PC-9 (cell line): ENCODE results near the gene VAMP3. TPM values are rescaled to one million over a fixed set of nuclear protein-coding genes. Genes with fewer than 3 reads are reported as not detected.

Source experiments
- BruUV-seq: library from RNA; stranded (reverse); fragments of 400-500 nt; replicated peaks from 2 replicates; lab custom pipeline; 2021; lab: Mats Ljungman, UMichigan
- CTCF ChIA-PET: fragments of 300-600 bp; sonication (Branson Sonifier 250); formaldehyde crosslinking; loops from one replicate; lab custom pipeline; 2022; ENCODE audit warnings: antibody characterized with exemption; lab: Charles Lee
- POLR2A ChIA-PET: fragments of 300-600 bp; sonication (Branson Sonifier 250); formaldehyde crosslinking; loops from one replicate; lab custom pipeline; 2022; ENCODE audit warnings: antibody characterized with exemption; ENCODE audit not compliant: unreplicated experiment; lab: Charles Lee
- DNase-seq, 2 experiments: peaks; one replicate each; pipeline versions ENCODE4 v3.0.0 to v3.0.0-alpha.2; 2015 to 2022; ENCODE audit warnings: mixed read lengths in 1 of 2
- H2AFZ ChIP-seq: fragments of 200-600 bp; sonication (generic); 2 replicates; pipeline ENCODE4 v1.8.1; 2017; ENCODE audit warnings: antibody characterized with exemption
- H3F3A ChIP-seq: fragments of 200-600 bp; sonication (generic); 2 replicates; pipeline ENCODE4 v1.8.1; 2017; ENCODE audit warnings: antibody characterized with exemption, mild to moderate bottlenecking, low read depth; ENCODE audit not compliant: insufficient read depth
- H3K27ac ChIP-seq: fragments of 200-600 bp; sonication (generic); 2 replicates; pipeline ENCODE4 v1.6.1; 2016; ENCODE audit warnings: mixed run types
- H3K27me3 ChIP-seq: fragments of 200-600 bp; sonication (generic); 2 replicates; pipeline ENCODE4 v1.6.1; 2016; ENCODE audit warnings: low read depth, mixed run types; ENCODE audit not compliant: insufficient read depth
- H3K36me3 ChIP-seq: fragments of 200-600 bp; sonication (generic); 2 replicates; pipeline ENCODE4 v1.6.1; 2016; ENCODE audit warnings: low read depth, mixed run types
- H3K4me1 ChIP-seq: fragments of 200-600 bp; sonication (generic); replicated peaks from 2 replicates; pipeline ENCODE4 v1.6.1; 2016; ENCODE audit warnings: mixed run types; ENCODE audit not compliant: insufficient read depth
- H3K4me2 ChIP-seq: fragments of 200-600 bp; sonication (generic); 2 replicates; pipeline ENCODE4 v1.6.1; 2017; ENCODE audit warnings: mixed run types
- H3K4me3 ChIP-seq: fragments of 200-600 bp; sonication (generic); 2 replicates; pipeline ENCODE4 v1.6.1; 2016; ENCODE audit warnings: mixed run types
- H3K79me2 ChIP-seq: fragments of 200-600 bp; sonication (generic); 2 replicates; pipeline ENCODE4 v1.6.1; 2017; ENCODE audit warnings: low read depth, mixed run types
- H3K9me2 ChIP-seq: fragments of 200-600 bp; sonication (generic); 2 replicates; pipeline ENCODE4 v1.8.1; 2017; ENCODE audit warnings: mild to moderate bottlenecking; ENCODE audit not compliant: insufficient read depth
- H3K9me3 ChIP-seq: fragments of 200-600 bp; sonication (generic); 2 replicates; pipeline ENCODE4 v1.8.1; 2016; ENCODE audit warnings: low read depth; ENCODE audit not compliant: insufficient read depth
- H4K20me1 ChIP-seq: fragments of 200-600 bp; sonication (generic); 2 replicates; pipeline ENCODE4 v1.8.1; 2017; ENCODE audit not compliant: insufficient read depth
- EZH2 ChIP-seq: fragments of 200-600 bp; sonication (generic); IDR thresholded peaks from 2 replicates; pipeline ENCODE4 v1.8.0; 2017; ENCODE audit warnings: antibody characterized with exemption, low read depth
- intact Hi-C: fragments of 100-400 bp; cut with micrococcal nuclease; formaldehyde crosslinking; loops from one replicate; pipeline ENCODE4 v1.10.0; 2022; ENCODE audit not compliant: unreplicated experiment
- total RNA-seq: library from RNA; stranded (reverse); gene quantifications from 2 replicates; pipeline ENCODE4 v1.2.3, GENCODE V29; 2021
- TF ChIP-seq, protein P1 (sequence below): fragments of 200-600 bp; sonication (generic); conservative IDR thresholded peaks from 2 replicates; pipeline ENCODE4 v1.6.1; 2017; ENCODE audit warnings: mixed run types, antibody characterized with exemption, mild to moderate bottlenecking, moderate library complexity

The VAMP3 gene
- total RNA-seq, 1 experiment from 2014 or later: 78.6 TPM

DNA sequence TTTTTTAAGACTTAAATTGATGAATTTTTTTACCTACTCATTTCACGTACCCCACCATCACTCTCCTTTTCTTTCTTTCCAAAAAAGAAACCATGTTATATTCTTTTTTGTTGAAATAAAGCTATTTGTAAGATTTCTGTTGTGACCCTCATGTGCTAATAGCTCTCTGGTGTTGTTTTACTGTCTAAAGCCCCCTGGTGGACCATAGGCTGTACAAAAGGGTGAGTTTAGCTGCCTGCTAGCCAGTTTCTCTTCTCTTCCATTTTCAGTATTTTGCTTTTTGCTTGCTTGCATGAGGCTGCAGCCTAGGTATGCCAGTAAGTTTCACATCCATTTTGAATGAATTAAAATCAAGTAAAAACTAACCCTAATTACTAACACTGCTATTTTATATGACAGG lies 15.6 kb upstream of the VAMP3 start:
- no peak for TF ChIP-seq EZH2
- TF ChIP-seq, protein P1, sequence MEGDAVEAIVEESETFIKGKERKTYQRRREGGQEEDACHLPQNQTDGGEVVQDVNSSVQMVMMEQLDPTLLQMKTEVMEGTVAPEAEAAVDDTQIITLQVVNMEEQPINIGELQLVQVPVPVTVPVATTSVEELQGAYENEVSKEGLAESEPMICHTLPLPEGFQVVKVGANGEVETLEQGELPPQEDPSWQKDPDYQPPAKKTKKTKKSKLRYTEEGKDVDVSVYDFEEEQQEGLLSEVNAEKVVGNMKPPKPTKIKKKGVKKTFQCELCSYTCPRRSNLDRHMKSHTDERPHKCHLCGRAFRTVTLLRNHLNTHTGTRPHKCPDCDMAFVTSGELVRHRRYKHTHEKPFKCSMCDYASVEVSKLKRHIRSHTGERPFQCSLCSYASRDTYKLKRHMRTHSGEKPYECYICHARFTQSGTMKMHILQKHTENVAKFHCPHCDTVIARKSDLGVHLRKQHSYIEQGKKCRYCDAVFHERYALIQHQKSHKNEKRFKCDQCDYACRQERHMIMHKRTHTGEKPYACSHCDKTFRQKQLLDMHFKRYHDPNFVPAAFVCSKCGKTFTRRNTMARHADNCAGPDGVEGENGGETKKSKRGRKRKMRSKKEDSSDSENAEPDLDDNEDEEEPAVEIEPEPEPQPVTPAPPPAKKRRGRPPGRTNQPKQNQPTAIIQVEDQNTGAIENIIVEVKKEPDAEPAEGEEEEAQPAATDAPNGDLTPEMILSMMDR: peak; percentile 35; the same call in 1 of the 2 replicates
- Histone ChIP-seq H3K79me2 (no peaks in the 10 kb centered on the region), H3K4me1 (no peaks in the 10 kb centered on the region), H3K4me3 (no peak overlapping the region), H3F3A (no peaks in the 10 kb centered on the region), H3K36me3 (no peaks in the 10 kb centered on the region), H4K20me1 (no peaks in the 10 kb centered on the region), H2AFZ (no peak overlapping the region), H3K9me2 (no peaks in the 10 kb centered on the region), H3K9me3 (no peaks in the 10 kb centered on the region), H3K27ac (no peak overlapping the region), H3K27me3 (peaks cover 18% of the 10 kb centered on the region; the same call in 1 of the 2 replicates), H3K4me2 (no peak overlapping the region)
- no TSS peak for BruUV-seq
- intact Hi-C loops: no loop called here
- DNase-seq: no peak
- ChIA-PET CTCF (no interaction called here), POLR2A (no interaction called here)

DNA sequence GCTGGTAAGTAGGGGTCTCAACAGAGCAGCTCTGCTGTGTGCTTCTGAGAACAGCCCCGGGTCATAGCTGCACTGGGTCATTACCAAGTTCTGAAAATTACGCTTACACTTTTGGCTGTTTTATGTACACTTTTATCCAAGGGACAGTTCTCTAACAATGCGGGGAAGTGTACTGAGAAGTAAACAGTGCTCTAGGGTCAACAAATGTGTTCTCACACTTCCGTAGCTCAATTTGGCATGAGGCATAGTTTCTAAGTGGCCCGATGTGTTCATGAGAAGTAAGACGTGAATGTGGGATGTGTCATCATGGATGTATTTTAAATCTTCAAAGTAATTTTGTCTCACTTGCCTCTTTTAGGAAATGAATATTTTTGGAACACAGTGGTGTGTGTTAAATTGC lies 10.9 kb upstream of the VAMP3 start:
- no peaks in the 10 kb centered on the region for H3K9me2 ChIP-seq
- no peak overlapping the region for H3K27ac ChIP-seq
- TF ChIP-seq, protein P1: no peak
- TF ChIP-seq EZH2: no peak
- no peaks in the 10 kb centered on the region for H3F3A ChIP-seq
- no peak overlapping the region for H3K4me3 ChIP-seq
- CTCF ChIA-PET: no interaction called here
- no peaks in the 10 kb centered on the region for H3K36me3 ChIP-seq
- intact Hi-C loops: no loop called here
- H3K9me3 ChIP-seq: no peaks in the 10 kb centered on the region
- H4K20me1 ChIP-seq: no peaks in the 10 kb centered on the region
- BruUV-seq: no TSS peak
- DNase-seq: no peak
- POLR2A ChIA-PET: no interaction called here
- peaks cover 6% of the 10 kb centered on the region; the same call in 1 of the 2 replicates for H3K27me3 ChIP-seq
- H3K4me1 ChIP-seq: no peaks in the 10 kb centered on the region
- H2AFZ ChIP-seq: no peak overlapping the region
- no peaks in the 10 kb centered on the region for H3K79me2 ChIP-seq
- no peak overlapping the region for H3K4me2 ChIP-seq

- H3K27me3 ChIP-seq: no peaks in the 10 kb centered on the region; the same call in 1 of the 2 replicates
- no peak for TF ChIP-seq EZH2
- TF ChIP-seq, protein P1: no peak
- ChIA-PET POLR2A (no interaction called here), CTCF (interaction anchor here (1.0 kb wide), 1 partner anchor 9 kb away, joined by 5 read pairs; no protein-coding TSS in a partner anchor)
- H3K4me1 ChIP-seq: no peaks in the 10 kb centered on the region
- H2AFZ ChIP-seq: no peak overlapping the region
- BruUV-seq: no TSS peak
- no peaks in the 10 kb centered on the region for H4K20me1 ChIP-seq
- no peak overlapping the region for H3K4me2 ChIP-seq
- no peak overlapping the region for H3K4me3 ChIP-seq
- H3K36me3 ChIP-seq: no peaks in the 10 kb centered on the region
- intact Hi-C loops: no loop called here
- H3F3A ChIP-seq: no peaks in the 10 kb centered on the region
- no peaks in the 10 kb centered on the region for H3K9me3 ChIP-seq
- no peak overlapping the region for H3K27ac ChIP-seq
- no peaks in the 10 kb centered on the region for H3K79me2 ChIP-seq
- no peaks in the 10 kb centered on the region for H3K9me2 ChIP-seq
- no peak for DNase-seq
Observed at GRCh38 chr1:7761103-7761502, 10.0 kb upstream of the VAMP3 start.
